HG02884 (cell line): ENCODE data around the gene PHLDA2.

Experiments used
- ATAC-seq: cut with Tn5 transposase; IDR thresholded peaks from one replicate; pipeline ENCODE4 v1.9.1; 2021; ENCODE audit warnings: mild to moderate bottlenecking, moderate library complexity; ENCODE audit not compliant: unreplicated experiment

PHLDA2 gene

GRCh38 chr11:2928605-2929530 is at the start of gene PHLDA2:
Gene PHLDA2, minus strand, starts transcription at chr11:2929420. Its CDS starts 56 bp downstream, at chr11:2929364.
- no peak for ATAC-seq

GRCh38 chr11:2977113-2977512 is 47.9 kb upstream of the PHLDA2 start:
- ATAC-seq = no peak

- ATAC-seq = no peak
These were observed 47.3 kb upstream of the PHLDA2 start for GRCh38 chr11:2976294-2977063.

GRCh38 chr11:2975594-2975993 is 46.4 kb upstream of the PHLDA2 start:
- no peak for ATAC-seq

GRCh38 chr11:2974272-2974671 is 45.1 kb upstream of the PHLDA2 start:
- ATAC-seq = no peak

GRCh38 chr11:2968341-2968900 is 39.2 kb upstream of the PHLDA2 start:
- ATAC-seq = no peak

- no peak for ATAC-seq
These were observed 35.6 kb upstream of the PHLDA2 start for GRCh38 chr11:2964782-2965181.

- ATAC-seq = no peak
These were observed 34.5 kb upstream of the PHLDA2 start for GRCh38 chr11:2963761-2964160.

GRCh38 chr11:2963112-2963754 is 34.0 kb upstream of the PHLDA2 start:
- no peak for ATAC-seq

- no peak for ATAC-seq
These were observed 31.9 kb upstream of the PHLDA2 start for GRCh38 chr11:2961080-2961479.

- ATAC-seq = no peak
These were observed 30.9 kb upstream of the PHLDA2 start for GRCh38 chr11:2960139-2960538.

GRCh38 chr11:2958251-2958650 is 29.0 kb upstream of the PHLDA2 start:
- no peak for ATAC-seq

GRCh38 chr11:2955906-2956476 is 26.8 kb upstream of the PHLDA2 start:
- no peak for ATAC-seq

GRCh38 chr11:2954263-2954662 is 25.0 kb upstream of the PHLDA2 start:
- no peak for ATAC-seq

- no peak for ATAC-seq
These were observed 23.1 kb upstream of the PHLDA2 start for GRCh38 chr11:2952290-2952689.

- ATAC-seq = no peak
These were observed 22.3 kb upstream of the PHLDA2 start for GRCh38 chr11:2951231-2952110.

GRCh38 chr11:2950825-2951224 is 21.6 kb upstream of the PHLDA2 start:
- no peak for ATAC-seq

GRCh38 chr11:2949920-2950319 is 20.7 kb upstream of the PHLDA2 start:
- no peak for ATAC-seq

- ATAC-seq = no peak
These were observed 18.5 kb upstream of the PHLDA2 start for GRCh38 chr11:2947744-2948143.

- ATAC-seq = no peak
These were observed 16.6 kb upstream of the PHLDA2 start for GRCh38 chr11:2945757-2946287.
